NT2/D1 (cell line): ENCODE results near the gene GRID2.

Experiments used
- DNase-seq: peaks from one replicate; pipeline ENCODE4 v3.0.0-alpha.2; 2011; ENCODE audit warnings: low read depth, low spot score
- H3K27me3 ChIP-seq: 2 replicates; pipeline ENCODE4 v1.6.0; 2011; ENCODE audit warnings: mild to moderate bottlenecking; ENCODE audit not compliant: insufficient read length, insufficient read depth
- H3K36me3 ChIP-seq: 2 replicates; pipeline ENCODE4 v1.6.1; 2011; ENCODE audit warnings: mild to moderate bottlenecking, low read length, mixed read lengths; ENCODE audit not compliant: insufficient read depth, insufficient read length
- H3K4me1 ChIP-seq: 2 replicates; pipeline ENCODE4 v1.5.1; 2011; ENCODE audit not compliant: insufficient read depth, insufficient read length
- H3K4me3 ChIP-seq: 2 replicates; pipeline ENCODE4 v1.5.1; 2011; ENCODE audit warnings: low read depth; ENCODE audit not compliant: insufficient read length
- H3K9ac ChIP-seq: 2 replicates; pipeline ENCODE4 v1.6.0; 2011; ENCODE audit warnings: low read depth; ENCODE audit not compliant: insufficient read length
- H3K9me3 ChIP-seq: 2 replicates; pipeline ENCODE4 v1.5.1; 2011; ENCODE audit warnings: mild to moderate bottlenecking, low read length; ENCODE audit not compliant: insufficient read depth
- SUZ12 ChIP-seq: IDR thresholded peaks from 2 replicates; pipeline ENCODE4 v1.6.1; 2011; ENCODE audit not compliant: insufficient read length, insufficient read depth; ENCODE audit errors: extremely low read depth
- YY1 ChIP-seq: IDR thresholded peaks from 2 replicates; pipeline ENCODE4 v1.6.1; 2011; ENCODE audit not compliant: insufficient read length, insufficient read depth
- ZNF274 ChIP-seq: IDR thresholded peaks from 2 replicates; pipeline ENCODE4 v1.6.1; 2011; ENCODE audit warnings: mild to moderate bottlenecking, low read depth, low read length

GRID2 gene

GRCh38 chr4:93370256-93370655, 1066.5 kb downstream of the GRID2 start:
- TF ChIP-seq YY1 (no peak), SUZ12 (no peak), ZNF274 (no peak)
- Histone ChIP-seq H3K27me3 (no peaks in the 10 kb centered on the region), H3K9me3 (no peaks in the 10 kb centered on the region), H3K9ac (no peak overlapping the region), H3K36me3 (no peaks in the 10 kb centered on the region), H3K4me3 (no peak overlapping the region), H3K4me1 (no peaks in the 10 kb centered on the region)
- DNase-seq: no peak

GRCh38 chr4:93373893-93374860, 1070.4 kb downstream of the GRID2 start:
- Histone ChIP-seq H3K4me3 (no peak overlapping the region), H3K4me1 (no peaks in the 10 kb centered on the region), H3K36me3 (no peaks in the 10 kb centered on the region), H3K9me3 (no peaks in the 10 kb centered on the region), H3K9ac (no peak overlapping the region), H3K27me3 (no peaks in the 10 kb centered on the region)
- TF ChIP-seq SUZ12 (no peak), ZNF274 (no peak), YY1 (no peak)
- no peak for DNase-seq

GRCh38 chr4:93384241-93384640, 1080.5 kb downstream of the GRID2 start:
- Histone ChIP-seq H3K9ac (no peak overlapping the region), H3K9me3 (no peaks in the 10 kb centered on the region), H3K36me3 (no peaks in the 10 kb centered on the region), H3K4me1 (no peaks in the 10 kb centered on the region), H3K4me3 (no peak overlapping the region), H3K27me3 (no peaks in the 10 kb centered on the region)
- DNase-seq: no peak
- TF ChIP-seq ZNF274: no peak
- no peak for TF ChIP-seq YY1
- no peak for TF ChIP-seq SUZ12

- no peak for TF ChIP-seq ZNF274
- no peak for TF ChIP-seq YY1
- no peak for TF ChIP-seq SUZ12
- H3K27me3 ChIP-seq: no peaks in the 10 kb centered on the region
- no peaks in the 10 kb centered on the region for H3K9me3 ChIP-seq
- H3K4me1 ChIP-seq: no peaks in the 10 kb centered on the region
- no peak overlapping the region for H3K9ac ChIP-seq
- H3K4me3 ChIP-seq: no peak overlapping the region
- DNase-seq: no peak
- H3K36me3 ChIP-seq: no peaks in the 10 kb centered on the region
Measured at GRCh38 chr4:93384887-93385286, 1081.1 kb downstream of the GRID2 start.

GRCh38 chr4:93394545-93395081, 1090.8 kb downstream of the GRID2 start:
- TF ChIP-seq SUZ12: no peak
- TF ChIP-seq ZNF274: no peak
- no peak for DNase-seq
- H3K4me3 ChIP-seq: no peak overlapping the region

GRCh38 chr4:93396272-93396671, 1092.5 kb downstream of the GRID2 start:
- Histone ChIP-seq H3K36me3 (no peaks in the 10 kb centered on the region), H3K9ac (no peak overlapping the region), H3K27me3 (no peaks in the 10 kb centered on the region), H3K4me3 (no peak overlapping the region), H3K4me1 (no peaks in the 10 kb centered on the region), H3K9me3 (no peaks in the 10 kb centered on the region)
- no peak for DNase-seq
- TF ChIP-seq YY1 (no peak), ZNF274 (no peak), SUZ12 (no peak)

More at GRCh38 chr4:93394545-93395081, 1090.8 kb downstream of the GRID2 start:
- Histone ChIP-seq H3K36me3 (no peaks in the 10 kb centered on the region), H3K27me3 (no peaks in the 10 kb centered on the region), H3K4me1 (no peaks in the 10 kb centered on the region), H3K9me3 (no peaks in the 10 kb centered on the region), H3K9ac (no peak overlapping the region)

GRCh38 chr4:93403571-93403970, 1099.8 kb downstream of the GRID2 start:
- no peak overlapping the region for H3K9ac ChIP-seq
- H3K27me3 ChIP-seq: no peaks in the 10 kb centered on the region
- no peak for TF ChIP-seq ZNF274
- no peak for TF ChIP-seq SUZ12
- no peak for TF ChIP-seq YY1
- no peak overlapping the region for H3K4me3 ChIP-seq
- H3K9me3 ChIP-seq: no peaks in the 10 kb centered on the region
- H3K36me3 ChIP-seq: no peaks in the 10 kb centered on the region
- DNase-seq: no peak
- no peaks in the 10 kb centered on the region for H3K4me1 ChIP-seq
